Measurements from ENCODE around the gene RPS6KA2. TPM values are rescaled to one million over a fixed set of nuclear protein-coding genes. Genes with fewer than 3 reads are reported as not detected.

The RPS6KA2 gene
- total RNA-seq, 1 donor from 2014 or later: 10.4 TPM

DNA sequence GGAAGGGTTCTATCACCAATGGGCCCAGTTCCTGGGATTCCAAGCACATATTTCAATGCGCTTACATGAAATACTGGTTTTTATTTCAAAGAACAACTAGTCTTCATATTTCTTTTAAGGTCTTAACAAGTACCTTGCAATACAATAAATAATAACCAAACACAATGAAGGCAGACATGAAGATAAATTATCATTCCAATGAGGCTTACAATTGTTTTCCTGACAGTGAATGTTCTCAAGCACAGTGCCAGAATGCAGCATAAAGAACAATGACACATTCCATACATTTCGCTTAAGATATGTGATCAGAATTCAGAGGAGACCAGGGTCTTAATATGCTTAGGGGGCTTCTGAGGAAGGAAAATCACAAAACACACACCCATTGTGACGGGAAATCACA is 66.8 kb downstream of the RPS6KA2 start:
- peaks cover 47 to 60% (median 60%) of the 10 kb centered on the region in 3 donors for H3K4me1 ChIP-seq (ENCODE audit: control insufficient read depth in 3 of 3, insufficient read depth in 3 of 3, low read length in 3 of 3)
- no peak overlapping the region for H3K27ac ChIP-seq (ENCODE audit: low read depth, low read length)
- no peak overlapping the region for H3K4me3 ChIP-seq (ENCODE audit: low read length in 3 of 3)
- peaks cover 0 to 3% (median 0%) of the 10 kb centered on the region in 3 donors for H3K9me3 ChIP-seq (ENCODE audit: control insufficient read depth in 3 of 3, low read length in 3 of 3)
- no peak overlapping the region for H3K9ac ChIP-seq (ENCODE audit: low read depth in 1 of 3, low read length in 3 of 3)
- H3K36me3 ChIP-seq (ENCODE audit: control insufficient read depth in 3 of 3, insufficient read depth in 3 of 3, low read length in 3 of 3): peaks cover 0 to 2% (median 0%) of the 10 kb centered on the region in 3 donors
- no peaks in the 10 kb centered on the region for H3K27me3 ChIP-seq (ENCODE audit: control insufficient read depth in 3 of 3, insufficient read depth in 3 of 3, low read length in 3 of 3)

- no peak overlapping the region for H3K9ac ChIP-seq (ENCODE audit: low read depth in 1 of 3, low read length in 3 of 3)
- H3K27me3 ChIP-seq (ENCODE audit: control insufficient read depth in 3 of 3, insufficient read depth in 3 of 3, low read length in 3 of 3): no peaks in the 10 kb centered on the region
- peaks cover 46 to 59% (median 58%) of the 10 kb centered on the region in 3 donors for H3K4me1 ChIP-seq (ENCODE audit: control insufficient read depth in 3 of 3, insufficient read depth in 3 of 3, low read length in 3 of 3)
- H3K36me3 ChIP-seq (ENCODE audit: control insufficient read depth in 3 of 3, insufficient read depth in 3 of 3, low read length in 3 of 3): peaks cover 0 to 2% (median 0%) of the 10 kb centered on the region in 3 donors
- H3K4me3 ChIP-seq (ENCODE audit: low read length in 3 of 3): no peak overlapping the region
- H3K9me3 ChIP-seq (ENCODE audit: control insufficient read depth in 3 of 3, low read length in 3 of 3): peaks cover 0 to 3% (median 0%) of the 10 kb centered on the region in 3 donors
- H3K27ac ChIP-seq (ENCODE audit: low read depth, low read length): no peak overlapping the region
These were observed 67.4 kb downstream of the RPS6KA2 start for GRCh38 chr6:166559662-166560061.

DNA sequence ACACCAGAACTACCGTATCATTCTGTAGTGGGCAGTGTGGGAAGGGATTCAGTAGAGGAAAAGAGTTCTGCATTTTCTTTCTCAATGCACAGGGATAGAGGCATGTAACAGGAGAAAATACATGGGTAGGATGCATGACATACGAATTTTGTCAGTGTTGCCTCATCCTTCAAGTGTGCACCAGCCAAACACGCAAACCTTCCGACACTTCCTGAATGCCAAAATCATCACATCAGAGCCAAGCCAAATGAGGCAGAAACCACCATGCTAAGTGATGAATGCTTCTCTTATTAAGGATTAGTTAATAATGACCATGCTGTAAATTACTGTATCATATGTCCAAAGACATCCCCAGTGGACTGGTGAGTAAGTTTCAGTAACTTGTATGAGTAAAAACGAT is 67.8 kb downstream of the RPS6KA2 start:
- H3K27ac ChIP-seq (ENCODE audit: low read depth, low read length): no peak overlapping the region

DNA sequence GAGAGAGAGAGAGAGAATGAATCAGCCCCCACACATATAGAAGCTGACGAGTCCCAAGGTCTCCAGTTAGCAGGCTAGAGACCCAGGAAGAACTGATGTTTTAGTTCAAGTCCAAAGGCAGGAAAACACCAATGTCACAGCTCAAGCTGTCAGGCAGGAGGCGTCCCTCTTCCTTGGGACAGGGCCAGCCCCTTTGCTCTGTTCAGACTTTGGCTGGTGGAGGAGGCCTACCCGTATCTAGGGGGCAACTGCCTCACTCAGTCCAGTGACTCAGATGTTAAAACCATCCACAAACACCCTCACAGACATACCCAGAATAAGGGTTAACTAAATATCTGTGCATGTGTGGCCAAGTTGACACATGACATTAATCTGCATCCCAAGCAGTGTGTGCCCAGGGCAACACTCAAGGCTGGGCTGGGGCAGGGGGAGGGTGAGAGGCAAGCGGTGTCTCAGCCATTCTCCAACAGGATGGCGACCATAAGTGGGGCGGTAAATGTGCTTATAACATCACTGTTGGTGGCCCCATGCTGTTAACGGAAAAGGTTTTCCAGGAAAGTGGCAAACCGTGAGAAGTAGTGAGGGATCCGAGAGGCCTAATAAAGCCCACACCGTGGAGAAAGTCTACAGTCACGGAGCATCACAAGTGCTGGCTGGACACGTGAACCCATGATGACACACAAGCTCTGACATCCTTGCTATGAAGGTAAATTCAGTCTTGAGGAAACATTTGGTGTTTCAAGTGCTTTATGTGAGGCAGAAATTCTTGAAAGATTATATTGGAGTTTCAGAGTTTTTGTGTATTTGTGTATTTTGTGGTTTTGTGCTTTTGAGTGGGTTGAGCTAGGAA is 68.7 kb downstream of the RPS6KA2 start:
- Histone ChIP-seq H3K9ac (ENCODE audit: low read depth in 1 of 3, low read length in 3 of 3) (no peak overlapping the region), H3K27ac (ENCODE audit: low read depth, low read length) (peak overlapping the region; percentile 13), H3K4me1 (ENCODE audit: control insufficient read depth in 3 of 3, insufficient read depth in 3 of 3, low read length in 3 of 3) (peaks cover 46 to 59% (median 57%) of the 10 kb centered on the region in 3 donors), H3K36me3 (ENCODE audit: control insufficient read depth in 3 of 3, insufficient read depth in 3 of 3, low read length in 3 of 3) (peaks cover 0 to 2% (median 0%) of the 10 kb centered on the region in 3 donors), H3K4me3 (ENCODE audit: low read length in 3 of 3) (no peak overlapping the region), H3K27me3 (ENCODE audit: control insufficient read depth in 3 of 3, insufficient read depth in 3 of 3, low read length in 3 of 3) (no peaks in the 10 kb centered on the region), H3K9me3 (ENCODE audit: control insufficient read depth in 3 of 3, low read length in 3 of 3) (peaks cover 0 to 3% (median 0%) of the 10 kb centered on the region in 3 donors)

More for the DNA sequence above, 67.8 kb downstream of the RPS6KA2 start:
- Histone ChIP-seq H3K4me3 (ENCODE audit: low read length in 3 of 3) (no peak overlapping the region), H3K27me3 (ENCODE audit: control insufficient read depth in 3 of 3, insufficient read depth in 3 of 3, low read length in 3 of 3) (no peaks in the 10 kb centered on the region), H3K36me3 (ENCODE audit: control insufficient read depth in 3 of 3, insufficient read depth in 3 of 3, low read length in 3 of 3) (peaks cover 0 to 2% (median 0%) of the 10 kb centered on the region in 3 donors), H3K9ac (ENCODE audit: low read depth in 1 of 3, low read length in 3 of 3) (no peak overlapping the region), H3K4me1 (ENCODE audit: control insufficient read depth in 3 of 3, insufficient read depth in 3 of 3, low read length in 3 of 3) (peaks cover 46 to 59% (median 54%) of the 10 kb centered on the region in 3 donors), H3K9me3 (ENCODE audit: control insufficient read depth in 3 of 3, low read length in 3 of 3) (peaks cover 0 to 3% (median 0%) of the 10 kb centered on the region in 3 donors)

DNA sequence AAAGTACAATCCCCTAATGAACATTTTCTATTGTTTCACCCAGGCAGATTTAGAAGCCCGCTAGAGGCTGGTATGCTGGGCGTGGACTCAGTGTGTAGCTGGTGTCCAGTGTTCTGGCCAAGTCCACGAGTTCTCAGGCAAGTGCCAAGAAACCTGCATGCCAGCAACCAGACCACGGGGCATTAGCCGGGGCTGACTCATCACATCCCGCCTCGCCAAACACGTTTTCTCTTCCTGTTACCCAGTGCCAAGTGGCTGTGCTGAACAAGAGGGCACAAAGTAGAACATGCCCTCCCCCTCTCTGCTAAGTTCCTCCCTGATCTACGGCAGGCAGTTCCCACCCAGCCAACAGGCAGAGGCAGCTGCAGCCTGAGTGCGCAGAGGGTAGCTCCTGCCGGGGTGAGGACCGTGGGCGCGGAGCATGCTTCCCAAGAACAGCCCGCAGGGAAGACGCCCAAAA is 70.2 kb downstream of the RPS6KA2 start:
- Histone ChIP-seq H3K36me3 (ENCODE audit: control insufficient read depth in 3 of 3, insufficient read depth in 3 of 3, low read length in 3 of 3) (peaks cover 0 to 2% (median 0%) of the 10 kb centered on the region in 3 donors), H3K27ac (ENCODE audit: low read depth, low read length) (peak overlapping the region; percentile 91), H3K4me3 (ENCODE audit: low read length in 3 of 3) (peak overlapping the region; percentile 34 to 48 (median 46)), H3K9ac (ENCODE audit: low read depth in 1 of 3, low read length in 3 of 3) (peak overlapping the region; percentile 71 to 84 (median 73)), H3K4me1 (ENCODE audit: control insufficient read depth in 3 of 3, insufficient read depth in 3 of 3, low read length in 3 of 3) (peaks cover 37 to 48% (median 43%) of the 10 kb centered on the region in 3 donors), H3K9me3 (ENCODE audit: control insufficient read depth in 3 of 3, low read length in 3 of 3) (peaks cover 0 to 3% (median 0%) of the 10 kb centered on the region in 3 donors), H3K27me3 (ENCODE audit: control insufficient read depth in 3 of 3, insufficient read depth in 3 of 3, low read length in 3 of 3) (no peaks in the 10 kb centered on the region)

GRCh38 chr6:166556336-166556735 is 70.7 kb downstream of the RPS6KA2 start:
- Histone ChIP-seq H3K27ac (ENCODE audit: low read depth, low read length) (peak overlapping the region; percentile 91), H3K4me1 (ENCODE audit: control insufficient read depth in 3 of 3, insufficient read depth in 3 of 3, low read length in 3 of 3) (peaks cover 32 to 42% (median 38%) of the 10 kb centered on the region in 3 donors), H3K9ac (ENCODE audit: low read depth in 1 of 3, low read length in 3 of 3) (peak overlapping the region in 2 of 3 donors; percentile 65 to 75), H3K9me3 (ENCODE audit: control insufficient read depth in 3 of 3, low read length in 3 of 3) (peaks cover 0 to 3% (median 0%) of the 10 kb centered on the region in 3 donors), H3K4me3 (ENCODE audit: low read length in 3 of 3) (peak overlapping the region in 2 of 3 donors; percentile 14 to 34), H3K36me3 (ENCODE audit: control insufficient read depth in 3 of 3, insufficient read depth in 3 of 3, low read length in 3 of 3) (peaks cover 0 to 2% (median 0%) of the 10 kb centered on the region in 3 donors), H3K27me3 (ENCODE audit: control insufficient read depth in 3 of 3, insufficient read depth in 3 of 3, low read length in 3 of 3) (no peaks in the 10 kb centered on the region)

- Histone ChIP-seq H3K9ac (ENCODE audit: low read depth in 1 of 3, low read length in 3 of 3) (no peak overlapping the region), H3K4me3 (ENCODE audit: low read length in 3 of 3) (no peak overlapping the region), H3K36me3 (ENCODE audit: control insufficient read depth in 3 of 3, insufficient read depth in 3 of 3, low read length in 3 of 3) (peaks cover 0 to 2% (median 0%) of the 10 kb centered on the region in 3 donors), H3K4me1 (ENCODE audit: control insufficient read depth in 3 of 3, insufficient read depth in 3 of 3, low read length in 3 of 3) (peaks cover 28 to 38% (median 33%) of the 10 kb centered on the region in 3 donors), H3K27ac (ENCODE audit: low read depth, low read length) (peak overlapping the region; percentile 46), H3K9me3 (ENCODE audit: control insufficient read depth in 3 of 3, low read length in 3 of 3) (peaks cover 0 to 3% (median 0%) of the 10 kb centered on the region in 3 donors), H3K27me3 (ENCODE audit: control insufficient read depth in 3 of 3, insufficient read depth in 3 of 3, low read length in 3 of 3) (no peaks in the 10 kb centered on the region)
These were observed 72.0 kb downstream of the RPS6KA2 start for GRCh38 chr6:166555086-166555485.

- Histone ChIP-seq H3K4me3 (ENCODE audit: low read length in 3 of 3) (no peak overlapping the region), H3K36me3 (ENCODE audit: control insufficient read depth in 3 of 3, insufficient read depth in 3 of 3, low read length in 3 of 3) (no peaks in the 10 kb centered on the region), H3K4me1 (ENCODE audit: control insufficient read depth in 3 of 3, insufficient read depth in 3 of 3, low read length in 3 of 3) (peaks cover 28 to 38% (median 33%) of the 10 kb centered on the region in 3 donors), H3K27me3 (ENCODE audit: control insufficient read depth in 3 of 3, insufficient read depth in 3 of 3, low read length in 3 of 3) (no peaks in the 10 kb centered on the region), H3K27ac (ENCODE audit: low read depth, low read length) (peak overlapping the region; percentile 46), H3K9me3 (ENCODE audit: control insufficient read depth in 3 of 3, low read length in 3 of 3) (no peaks in the 10 kb centered on the region), H3K9ac (ENCODE audit: low read depth in 1 of 3, low read length in 3 of 3) (no peak overlapping the region)
These were observed 72.7 kb downstream of the RPS6KA2 start for GRCh38 chr6:166554316-166554715.

DNA sequence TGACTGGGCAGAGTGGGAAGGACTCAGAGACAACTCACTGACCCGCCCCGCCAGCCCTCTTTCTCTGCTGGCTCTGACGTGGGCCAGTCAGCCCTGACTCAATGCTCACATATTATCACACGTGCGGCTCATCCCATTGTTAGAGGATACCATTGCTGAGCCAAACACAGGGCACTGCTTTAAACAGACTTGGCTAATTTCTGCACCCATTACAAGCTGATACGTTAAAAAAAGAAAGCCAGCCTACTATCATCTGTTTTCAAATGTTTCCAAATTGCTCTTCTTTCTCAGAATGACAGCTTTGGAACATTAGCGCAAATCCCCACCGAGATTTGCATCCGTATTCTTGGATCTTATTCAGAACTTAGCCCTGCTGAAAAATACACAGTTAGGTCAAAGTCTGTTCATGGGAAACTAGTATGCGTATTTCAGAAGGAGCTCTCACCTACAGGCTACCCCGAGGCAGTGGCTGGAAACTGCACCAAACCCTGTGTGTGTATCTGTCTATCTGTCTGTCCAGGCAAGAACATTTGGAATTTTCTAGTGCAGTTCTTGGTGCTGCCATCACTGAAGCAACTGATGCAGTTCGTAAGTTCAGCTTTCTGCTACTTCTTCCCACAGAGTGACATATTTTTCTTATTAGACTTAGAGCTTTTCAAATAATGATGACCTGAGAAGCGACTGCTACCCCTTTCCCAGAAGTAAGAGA is 73.3 kb downstream of the RPS6KA2 start:
- Histone ChIP-seq H3K27me3 (ENCODE audit: control insufficient read depth in 3 of 3, insufficient read depth in 3 of 3, low read length in 3 of 3) (no peaks in the 10 kb centered on the region), H3K4me1 (ENCODE audit: control insufficient read depth in 3 of 3, insufficient read depth in 3 of 3, low read length in 3 of 3) (peaks cover 28 to 38% (median 33%) of the 10 kb centered on the region in 3 donors), H3K27ac (ENCODE audit: low read depth, low read length) (peak overlapping the region; percentile 46), H3K36me3 (ENCODE audit: control insufficient read depth in 3 of 3, insufficient read depth in 3 of 3, low read length in 3 of 3) (no peaks in the 10 kb centered on the region), H3K9me3 (ENCODE audit: control insufficient read depth in 3 of 3, low read length in 3 of 3) (no peaks in the 10 kb centered on the region), H3K9ac (ENCODE audit: low read depth in 1 of 3, low read length in 3 of 3) (peak overlapping the region in 1 of 3 donors; percentile 19), H3K4me3 (ENCODE audit: low read length in 3 of 3) (no peak overlapping the region)

Measured in skeletal muscle tissue (tissue), 4 donors.